ENCODE results near the gene PRDM11. TPM values are rescaled to one million over a fixed set of nuclear protein-coding genes. Genes with fewer than 3 reads are reported as not detected.

The PRDM11 gene
- total RNA-seq, 1 donor from 2014 or later: 3.5 TPM

- ATAC-seq: peak; percentile 17
- DNase-seq (ENCODE audit: low spot score): no peak
These were observed 26.6 kb downstream of the PRDM11 start for GRCh38 chr11:45173064-45173463.

GRCh38 chr11:45174168-45174835, 27.9 kb downstream of the PRDM11 start:
- no peak for DNase-seq (ENCODE audit: low spot score)
- ATAC-seq: peak; percentile 69

- DNase-seq (ENCODE audit: low spot score) (no peak), ATAC-seq (no peak)
These were observed 28.5 kb downstream of the PRDM11 start for GRCh38 chr11:45174963-45175362.

DNA sequence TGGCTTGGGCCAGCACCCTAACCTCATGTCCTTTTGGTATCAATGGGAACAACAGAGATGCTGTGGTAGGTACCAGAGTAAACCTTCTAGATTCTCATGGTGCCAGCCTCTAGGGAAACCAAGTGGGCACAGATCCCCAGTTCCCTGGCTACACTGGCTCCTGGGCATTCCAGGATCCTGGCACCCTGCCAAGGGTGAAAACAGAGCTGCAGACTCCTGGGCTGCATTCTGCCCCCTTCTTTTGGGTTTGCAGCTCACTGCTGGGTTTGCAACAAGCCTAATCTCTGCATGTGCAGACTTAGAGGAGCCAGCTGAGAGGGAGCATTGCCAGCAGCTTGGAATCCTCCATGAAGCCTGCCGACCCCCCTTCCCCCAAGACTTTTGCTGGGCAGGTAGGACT, 30.6 kb downstream of the PRDM11 start:
- no peak for DNase-seq (ENCODE audit: low spot score)
- ATAC-seq: no peak

GRCh38 chr11:45178223-45178622, 31.8 kb downstream of the PRDM11 start:
- ATAC-seq (no peak), DNase-seq (ENCODE audit: low spot score) (no peak)

- no peak for DNase-seq (ENCODE audit: low spot score)
- ATAC-seq: no peak
These were observed 32.6 kb downstream of the PRDM11 start for GRCh38 chr11:45178890-45179671.

GRCh38 chr11:45179686-45180178, 33.3 kb downstream of the PRDM11 start:
- no peak for ATAC-seq
- DNase-seq (ENCODE audit: low spot score): no peak

DNA sequence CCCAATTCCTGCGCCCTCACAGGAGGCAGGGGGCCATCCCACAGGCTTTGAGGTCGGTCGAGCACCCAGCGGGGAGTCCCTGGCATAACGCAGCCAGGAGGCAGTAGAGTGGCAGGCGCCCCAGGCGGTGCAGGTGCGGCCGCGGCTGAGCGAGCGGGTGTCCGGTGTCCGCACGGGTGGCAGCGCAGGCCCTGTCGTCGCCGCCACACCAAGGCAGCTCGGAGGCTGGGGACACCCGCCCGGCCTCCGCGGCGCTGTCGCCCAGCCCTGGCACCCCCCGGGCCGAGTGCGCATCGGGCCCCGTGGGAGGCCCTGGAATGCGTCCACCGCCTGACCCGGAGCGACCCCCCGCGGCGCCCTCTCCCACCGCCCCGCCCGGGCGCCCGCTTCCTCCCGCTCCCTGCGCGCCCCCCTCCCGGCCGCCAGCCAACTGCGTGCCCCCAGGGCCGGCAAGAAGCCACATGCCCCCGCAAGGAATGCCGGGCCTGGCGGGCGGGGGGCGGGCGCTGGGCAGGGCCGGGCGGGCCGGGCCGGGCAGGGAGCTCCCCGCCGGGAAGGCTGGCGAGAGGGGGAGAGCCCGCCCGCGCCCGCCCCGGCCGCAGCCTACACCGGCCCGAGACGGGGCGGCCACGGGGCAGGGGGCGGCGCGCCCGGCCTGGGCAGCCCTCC, 33.9 kb downstream of the PRDM11 start:
- peak; percentile 63 for DNase-seq (ENCODE audit: low spot score)
- peak; percentile 86 for ATAC-seq

DNA sequence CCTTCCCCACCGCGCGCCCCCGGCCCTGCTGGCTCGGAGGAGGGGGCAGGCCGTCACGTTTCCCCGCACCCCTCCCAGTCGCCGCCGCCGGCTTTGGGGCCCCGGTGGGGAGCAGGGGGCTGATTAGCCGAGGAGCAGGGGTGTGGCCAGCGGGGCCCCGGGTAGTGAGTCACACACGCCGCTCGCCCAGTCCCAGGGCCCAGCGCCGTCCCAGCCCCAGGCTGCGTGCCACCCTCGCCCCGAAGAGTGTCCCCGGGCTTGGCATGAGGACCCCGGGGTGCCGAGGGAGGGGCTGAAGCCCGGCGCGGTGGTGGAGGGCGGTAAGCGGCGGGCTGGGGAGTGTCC, 34.4 kb downstream of the PRDM11 start:
- DNase-seq (ENCODE audit: low spot score): no peak
- peak; percentile 47 for ATAC-seq

DNA sequence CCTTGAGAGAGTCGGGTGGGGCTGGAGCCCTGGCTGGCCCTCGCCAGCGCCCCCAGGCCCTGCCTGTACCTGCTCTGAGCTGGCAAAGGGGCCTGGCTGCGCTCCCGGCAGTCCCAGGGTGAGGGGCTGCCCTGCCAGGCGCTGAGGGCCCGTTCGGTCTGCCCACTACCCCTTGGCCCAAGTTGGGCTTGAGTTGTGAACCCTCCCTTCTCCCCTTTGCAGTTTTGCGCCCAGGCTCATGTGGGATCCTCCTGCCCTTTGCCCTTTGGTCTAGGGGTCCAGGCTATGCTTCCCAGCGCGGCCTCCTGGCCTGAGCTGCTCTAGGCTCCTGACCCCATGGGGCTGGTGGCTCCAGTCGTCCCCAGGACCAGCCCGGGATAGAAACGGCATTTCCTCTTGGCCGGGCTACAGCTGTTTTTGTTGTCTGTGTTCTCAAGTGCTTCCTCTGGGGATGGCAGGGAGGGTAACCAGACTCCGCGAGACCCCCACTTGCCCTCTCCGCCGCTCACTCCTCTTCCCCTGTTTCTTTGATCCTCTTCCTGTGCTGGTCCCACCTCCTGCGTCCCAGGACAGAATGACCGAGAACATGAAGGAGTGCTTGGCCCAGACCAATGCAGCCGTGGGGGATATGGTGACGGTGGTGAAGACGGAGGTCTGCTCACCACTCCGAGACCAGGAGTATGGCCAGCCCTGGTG, 34.9 kb downstream of the PRDM11 start:
- ATAC-seq (peak; percentile 3), DNase-seq (ENCODE audit: low spot score) (no peak)

GRCh38 chr11:45181889-45182550, 35.6 kb downstream of the PRDM11 start:
- ATAC-seq (no peak), DNase-seq (ENCODE audit: low spot score) (no peak)

GRCh38 chr11:45182902-45183301, 36.5 kb downstream of the PRDM11 start:
- ATAC-seq (peak; percentile 35), DNase-seq (ENCODE audit: low spot score) (no peak)

DNA sequence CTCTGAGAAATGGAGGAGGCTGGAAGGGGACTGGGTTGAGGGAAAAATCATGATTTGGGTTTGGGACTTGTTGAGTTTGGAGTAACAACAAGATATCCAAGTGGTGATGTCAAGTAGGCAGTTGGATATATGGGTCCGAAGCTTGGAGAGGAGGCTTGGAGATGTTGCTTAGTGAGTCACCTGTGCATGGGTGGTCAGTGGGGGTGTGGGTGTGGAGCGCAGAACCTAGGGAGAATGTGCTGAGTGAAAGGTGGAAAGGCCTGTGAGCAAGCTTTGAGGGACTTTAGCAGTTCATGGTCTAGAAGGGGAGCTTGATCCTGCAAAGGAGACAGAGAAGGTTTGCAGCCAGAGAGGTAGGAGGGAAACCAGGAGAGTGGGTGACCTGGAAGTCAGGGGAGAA, 38.2 kb downstream of the PRDM11 start:
- DNase-seq (ENCODE audit: low spot score) (no peak), ATAC-seq (no peak)

- DNase-seq (ENCODE audit: low spot score): no peak
- ATAC-seq: no peak
These were observed 38.8 kb downstream of the PRDM11 start for GRCh38 chr11:45185228-45185729.

GRCh38 chr11:45187375-45187774, 40.9 kb downstream of the PRDM11 start:
- no peak for ATAC-seq

DNA sequence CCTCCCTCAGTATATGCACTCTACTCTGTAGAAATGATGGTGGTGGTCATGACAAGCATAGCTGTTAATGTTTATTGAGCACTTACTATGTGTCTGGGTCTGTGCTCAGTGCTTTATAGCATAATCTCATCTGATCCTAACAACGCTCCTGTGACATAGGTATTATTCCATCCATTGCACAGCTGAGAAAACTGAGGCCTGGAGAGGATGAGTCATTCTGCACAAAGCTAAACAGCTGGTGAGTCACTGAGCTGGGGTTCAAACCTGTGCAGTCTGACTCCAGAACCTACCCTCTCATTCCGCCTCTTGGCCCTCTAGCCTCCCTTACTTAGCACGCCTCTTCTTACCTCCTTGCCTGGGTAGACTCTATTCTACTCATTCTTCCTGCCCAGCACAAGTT, 41.7 kb downstream of the PRDM11 start:
- no peak for ATAC-seq
- no peak for DNase-seq (ENCODE audit: low spot score)

More at GRCh38 chr11:45187375-45187774, 40.9 kb downstream of the PRDM11 start:
- no peak for DNase-seq (ENCODE audit: low spot score)

DNA sequence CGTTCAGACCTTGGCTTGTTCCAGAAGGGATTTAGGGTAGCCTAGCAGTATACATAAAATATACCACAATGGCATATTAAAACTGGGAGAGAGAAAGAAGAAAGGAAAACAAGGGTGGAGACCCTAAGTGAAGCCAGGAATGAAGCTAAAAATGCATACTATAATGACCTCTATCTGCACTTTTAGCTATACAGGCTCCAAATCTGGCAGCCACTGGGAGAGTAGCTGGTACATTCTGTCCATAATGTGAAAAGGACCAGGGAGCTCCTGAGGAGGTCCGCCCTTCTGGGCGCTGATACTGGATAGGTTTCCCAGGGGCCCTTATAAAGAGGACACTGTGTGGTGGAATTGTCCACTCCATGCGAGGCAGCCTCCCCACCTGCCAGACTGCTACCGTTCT, 42.8 kb downstream of the PRDM11 start:
- ATAC-seq: no peak
- DNase-seq (ENCODE audit: low spot score): no peak

GRCh38 chr11:45193695-45194094, 47.3 kb downstream of the PRDM11 start:
- DNase-seq (ENCODE audit: low spot score): no peak
- no peak for ATAC-seq

DNA sequence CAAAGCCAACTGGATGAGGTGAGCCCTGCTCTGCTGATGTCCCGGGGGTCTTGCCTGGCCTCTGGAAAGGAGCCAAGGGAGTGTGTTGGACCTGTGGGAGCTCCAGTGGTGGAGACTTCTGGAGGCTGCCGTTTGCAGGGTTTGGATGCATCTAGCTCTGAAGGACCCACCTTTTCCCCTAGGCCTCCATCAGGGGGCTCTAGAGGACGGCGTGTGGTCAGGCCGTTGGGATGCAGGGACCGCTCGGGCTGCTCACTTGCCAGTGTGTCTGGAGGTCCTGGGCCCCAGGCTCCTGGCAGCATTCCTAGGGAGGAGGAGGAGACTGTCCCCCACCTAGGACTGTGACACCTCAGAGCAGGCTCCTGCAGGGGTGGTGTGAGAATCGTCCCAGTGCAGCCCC, 58.3 kb downstream of the PRDM11 start:
- DNase-seq (ENCODE audit: low spot score): no peak
- no peak for ATAC-seq

GRCh38 chr11:45205978-45206377, 59.5 kb downstream of the PRDM11 start:
- ATAC-seq (no peak), DNase-seq (ENCODE audit: low spot score) (no peak)
